K562 (cell line): ENCODE results near the gene SYT7. TPM values are rescaled to one million over a fixed set of nuclear protein-coding genes. Genes with fewer than 3 reads are reported as not detected.
A peak's percentile ranks its signal among the peaks of the same experiment; 100 is the strongest.

ENCODE experiments used
- ARID1B ChIP-seq: fragments of 450-650 bp; IDR thresholded peaks from 2 replicates; pipeline ENCODE4 v1.6.1; 2016; ENCODE audit warnings: antibody characterized with exemption, mild to moderate bottlenecking, inconsistent platforms
- ASH1L ChIP-seq: fragments of 450-650 bp; IDR thresholded peaks from 2 replicates; pipeline ENCODE4 v1.6.1; 2018; ENCODE audit warnings: borderline replicate concordance, mild to moderate bottlenecking, low read depth; ENCODE audit not compliant: partially characterized antibody
- CBFA2T2 ChIP-seq: fragments of 450-650 bp; conservative IDR thresholded peaks from 2 replicates; pipeline ENCODE4 v1.6.1; 2017; ENCODE audit warnings: mild to moderate bottlenecking
- EP300 ChIP-seq: IDR thresholded peaks from 2 replicates; pipeline ENCODE4 v1.6.1; 2012; ENCODE audit warnings: low read length, improper control_type of control experiment
- GTF2F1 ChIP-seq: IDR thresholded peaks from 2 replicates; pipeline ENCODE4 v1.6.1; 2011; ENCODE audit warnings: low read depth, low read length, improper control_type of control experiment
- NRF1 ChIP-seq, 2 experiments: fragments of 450-650 bp; IDR thresholded peaks in 1 of 2; conservative IDR thresholded peaks in 1 of 2; 2 replicates each; pipeline ENCODE4 v1.6.1; 2014; ENCODE audit warnings: mild to moderate bottlenecking in 2 of 2
- PBX2 ChIP-seq, 2 experiments: IDR thresholded peaks in 1 of 2; conservative IDR thresholded peaks in 1 of 2; 2 replicates each; pipeline ENCODE4 v1.6.1; 2016; ENCODE audit warnings: low read depth in 2 of 2, mild to moderate bottlenecking in 1 of 2, missing compliant biosample characterization in 1 of 2, missing genetic modification characterization in 1 of 2, moderate library complexity in 1 of 2
- TRIM24 ChIP-seq, 2 experiments: fragments of 450-650 bp; IDR thresholded peaks; 2 replicates each; pipeline ENCODE4 v1.6.1; 2016
- XRCC3 ChIP-seq: fragments of 450-650 bp; IDR thresholded peaks from 2 replicates; pipeline ENCODE4 v1.6.1; 2017; ENCODE audit warnings: mild to moderate bottlenecking, moderate library complexity
- ZNF197 ChIP-seq: fragments of 200-800 bp; sonication (Bioruptor generic); IDR thresholded peaks from 2 replicates; pipeline ENCODE4 v1.6.1; 2016; ENCODE audit warnings: low read depth, missing genetic modification characterization, missing compliant biosample characterization
- ZNF23 ChIP-seq: fragments of 250-450 bp; sonication (Bioruptor Pico); IDR thresholded peaks from 2 replicates; pipeline ENCODE4 v1.4.0; 2020; ENCODE audit warnings: mild to moderate bottlenecking
- polyA plus RNA-seq, 8 experiments: library from polyadenylated mRNA; depleted of rRNA in 4 of 8; stranded (reverse) in 5 of 8; unstranded in 3 of 8; fragments of >200 nt; fragmentation: Nextera tagmentation in 2 of 8; fragmentation: Illumina TruSeq in 1 of 8; extraction: Ambion mirVana in 2 of 8; extraction: Trizol in 1 of 8; gene quantifications; 2 replicates each; pipeline versions ENCODE4 v1.2.1 to v1.2.3, GENCODE V29; 2011 to 2014; ENCODE audit warnings: inconsistent platforms in 1 of 8, missing spikeins in 1 of 8
- total RNA-seq, 7 experiments: library from RNA; depleted of rRNA in 6 of 7; stranded (reverse); fragments of >200 nt in 6 of 7; fragmentation: Illumina TruSeq in 2 of 7; extraction: Trizol in 2 of 7; gene quantifications; 2 replicates each; pipeline versions ENCODE4 v1.2.1 to v1.2.3, GENCODE V29; 2011 to 2021; ENCODE audit warnings: low replicate concordance in 1 of 7
- TF ChIP-seq, protein P1 (sequence below): sonication (generic); formaldehyde crosslinking; IDR thresholded peaks from 2 replicates; pipeline ENCODE4 v1.8.0; 2022; ENCODE audit warnings: mild to moderate bottlenecking, missing genetic modification reagents
- TF ChIP-seq, protein P2 (sequence below): fragments of 250-450 bp; sonication (Bioruptor Pico); IDR thresholded peaks from 2 replicates; pipeline ENCODE4 v1.4.0; 2020; ENCODE audit warnings: borderline replicate concordance
- TF ChIP-seq, protein P3 (sequence below): fragments of 450-650 bp; IDR thresholded peaks from 2 replicates; pipeline ENCODE4 v1.6.1; 2016; ENCODE audit warnings: mild to moderate bottlenecking

SYT7 gene
- total and polyA plus RNA-seq, 9 of the 15 experiments (the other 6 are each of a cell fraction or from before 2014, with no cell fraction given): 0.01 to 0.51 (median 0.16) TPM; not detected in 1

DNA sequence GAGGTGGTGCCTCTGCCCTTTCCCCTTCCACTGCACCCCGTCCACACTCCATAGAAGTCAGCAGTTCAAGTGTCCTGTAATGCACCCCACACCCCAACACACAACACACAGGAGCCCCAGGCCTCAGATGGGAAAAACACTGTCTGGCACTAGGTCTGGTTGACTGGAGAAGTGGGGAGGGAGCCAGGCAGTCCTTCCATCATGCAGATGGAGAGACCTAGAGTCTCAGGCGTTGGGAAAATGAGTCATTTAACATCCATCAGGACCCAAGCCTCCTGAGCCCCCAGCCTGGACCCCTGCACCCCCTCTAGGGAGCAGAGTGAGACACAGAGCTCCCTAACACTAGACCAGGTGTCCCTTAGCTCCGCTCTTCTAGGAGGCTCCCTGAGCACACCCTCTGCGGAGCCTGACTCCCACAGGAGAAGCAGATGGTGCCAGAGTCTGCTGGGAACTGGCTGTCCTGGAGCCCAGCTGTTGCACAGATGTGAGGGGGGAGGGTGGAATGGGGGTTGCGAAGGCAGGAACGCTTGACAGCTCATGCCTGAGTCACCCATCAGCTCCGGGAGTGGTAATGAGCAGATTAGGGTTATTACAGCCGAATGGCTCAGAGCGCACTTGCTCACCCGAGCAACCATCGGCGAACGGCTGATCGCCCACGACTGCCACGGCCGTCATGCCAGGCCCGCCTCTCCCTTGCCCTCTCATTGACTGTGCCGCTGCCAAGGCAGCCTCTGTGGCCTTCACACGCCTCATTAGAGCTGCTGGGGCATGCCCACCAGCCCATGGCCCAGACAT lies 22.1 kb upstream of the SYT7 start (continued):
- TF ChIP-seq GTF2F1: no peak
- peak; percentile 75 for TF ChIP-seq ARID1B
- peak; percentile 97 for TF ChIP-seq CBFA2T2
- no peak for TF ChIP-seq ZNF23 (CRISPR knock-in tag)
- peak; percentile 11; the same call in 1 of the 2 replicates for TF ChIP-seq EP300
- no peak for TF ChIP-seq ASH1L
- no peak for TF ChIP-seq ZNF197 (CRISPR knock-in tag)
- TF ChIP-seq, protein P1, sequence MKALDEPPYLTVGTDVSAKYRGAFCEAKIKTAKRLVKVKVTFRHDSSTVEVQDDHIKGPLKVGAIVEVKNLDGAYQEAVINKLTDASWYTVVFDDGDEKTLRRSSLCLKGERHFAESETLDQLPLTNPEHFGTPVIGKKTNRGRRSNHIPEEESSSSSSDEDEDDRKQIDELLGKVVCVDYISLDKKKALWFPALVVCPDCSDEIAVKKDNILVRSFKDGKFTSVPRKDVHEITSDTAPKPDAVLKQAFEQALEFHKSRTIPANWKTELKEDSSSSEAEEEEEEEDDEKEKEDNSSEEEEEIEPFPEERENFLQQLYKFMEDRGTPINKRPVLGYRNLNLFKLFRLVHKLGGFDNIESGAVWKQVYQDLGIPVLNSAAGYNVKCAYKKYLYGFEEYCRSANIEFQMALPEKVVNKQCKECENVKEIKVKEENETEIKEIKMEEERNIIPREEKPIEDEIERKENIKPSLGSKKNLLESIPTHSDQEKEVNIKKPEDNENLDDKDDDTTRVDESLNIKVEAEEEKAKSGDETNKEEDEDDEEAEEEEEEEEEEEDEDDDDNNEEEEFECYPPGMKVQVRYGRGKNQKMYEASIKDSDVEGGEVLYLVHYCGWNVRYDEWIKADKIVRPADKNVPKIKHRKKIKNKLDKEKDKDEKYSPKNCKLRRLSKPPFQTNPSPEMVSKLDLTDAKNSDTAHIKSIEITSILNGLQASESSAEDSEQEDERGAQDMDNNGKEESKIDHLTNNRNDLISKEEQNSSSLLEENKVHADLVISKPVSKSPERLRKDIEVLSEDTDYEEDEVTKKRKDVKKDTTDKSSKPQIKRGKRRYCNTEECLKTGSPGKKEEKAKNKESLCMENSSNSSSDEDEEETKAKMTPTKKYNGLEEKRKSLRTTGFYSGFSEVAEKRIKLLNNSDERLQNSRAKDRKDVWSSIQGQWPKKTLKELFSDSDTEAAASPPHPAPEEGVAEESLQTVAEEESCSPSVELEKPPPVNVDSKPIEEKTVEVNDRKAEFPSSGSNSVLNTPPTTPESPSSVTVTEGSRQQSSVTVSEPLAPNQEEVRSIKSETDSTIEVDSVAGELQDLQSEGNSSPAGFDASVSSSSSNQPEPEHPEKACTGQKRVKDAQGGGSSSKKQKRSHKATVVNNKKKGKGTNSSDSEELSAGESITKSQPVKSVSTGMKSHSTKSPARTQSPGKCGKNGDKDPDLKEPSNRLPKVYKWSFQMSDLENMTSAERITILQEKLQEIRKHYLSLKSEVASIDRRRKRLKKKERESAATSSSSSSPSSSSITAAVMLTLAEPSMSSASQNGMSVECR (CRISPR knock-in tag): peak; percentile 68
- TF ChIP-seq TRIM24 (IDR thresholded peaks at IDR 0.05): peak; percentile 89 to 92
- TF ChIP-seq, protein P2, sequence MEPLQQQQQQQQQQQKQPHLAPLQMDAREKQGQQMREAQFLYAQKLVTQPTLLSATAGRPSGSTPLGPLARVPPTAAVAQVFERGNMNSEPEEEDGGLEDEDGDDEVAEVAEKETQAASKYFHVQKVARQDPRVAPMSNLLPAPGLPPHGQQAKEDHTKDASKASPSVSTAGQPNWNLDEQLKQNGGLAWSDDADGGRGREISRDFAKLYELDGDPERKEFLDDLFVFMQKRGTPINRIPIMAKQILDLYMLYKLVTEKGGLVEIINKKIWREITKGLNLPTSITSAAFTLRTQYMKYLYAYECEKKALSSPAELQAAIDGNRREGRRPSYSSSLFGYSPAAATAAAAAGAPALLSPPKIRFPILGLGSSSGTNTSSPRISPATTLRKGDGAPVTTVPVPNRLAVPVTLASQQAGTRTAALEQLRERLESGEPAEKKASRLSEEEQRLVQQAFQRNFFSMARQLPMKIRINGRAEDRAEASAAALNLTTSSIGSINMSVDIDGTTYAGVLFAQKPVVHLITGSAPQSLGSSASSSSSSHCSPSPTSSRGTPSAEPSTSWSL (CRISPR knock-in tag): no peak
- no peak for TF ChIP-seq PBX2 (CRISPR knock-in tag; IDR thresholded peaks at IDR 0.05; ENCODE audit: low read depth)
- no peak for TF ChIP-seq PBX2 (tag; conservative IDR thresholded peaks at IDR 0.05; ENCODE audit: low read depth)
- no peak for TF ChIP-seq XRCC3
- TF ChIP-seq, protein P3, sequence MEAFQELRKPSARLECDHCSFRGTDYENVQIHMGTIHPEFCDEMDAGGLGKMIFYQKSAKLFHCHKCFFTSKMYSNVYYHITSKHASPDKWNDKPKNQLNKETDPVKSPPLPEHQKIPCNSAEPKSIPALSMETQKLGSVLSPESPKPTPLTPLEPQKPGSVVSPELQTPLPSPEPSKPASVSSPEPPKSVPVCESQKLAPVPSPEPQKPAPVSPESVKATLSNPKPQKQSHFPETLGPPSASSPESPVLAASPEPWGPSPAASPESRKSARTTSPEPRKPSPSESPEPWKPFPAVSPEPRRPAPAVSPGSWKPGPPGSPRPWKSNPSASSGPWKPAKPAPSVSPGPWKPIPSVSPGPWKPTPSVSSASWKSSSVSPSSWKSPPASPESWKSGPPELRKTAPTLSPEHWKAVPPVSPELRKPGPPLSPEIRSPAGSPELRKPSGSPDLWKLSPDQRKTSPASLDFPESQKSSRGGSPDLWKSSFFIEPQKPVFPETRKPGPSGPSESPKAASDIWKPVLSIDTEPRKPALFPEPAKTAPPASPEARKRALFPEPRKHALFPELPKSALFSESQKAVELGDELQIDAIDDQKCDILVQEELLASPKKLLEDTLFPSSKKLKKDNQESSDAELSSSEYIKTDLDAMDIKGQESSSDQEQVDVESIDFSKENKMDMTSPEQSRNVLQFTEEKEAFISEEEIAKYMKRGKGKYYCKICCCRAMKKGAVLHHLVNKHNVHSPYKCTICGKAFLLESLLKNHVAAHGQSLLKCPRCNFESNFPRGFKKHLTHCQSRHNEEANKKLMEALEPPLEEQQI: no peak
- TF ChIP-seq NRF1 (conservative IDR thresholded peaks at IDR 0.05 in 1 of 2, IDR thresholded peaks at IDR 0.05 in 1 of 2): peak in 1 of 2 experiments; percentile 17; a peak in 2 of 4 replicates
